Osteocyte (in vitro differentiated cells): ENCODE data around the gene CHIC2. TPM values are rescaled to one million over a fixed set of nuclear protein-coding genes. Genes with fewer than 3 reads are reported as not detected.
A peak's percentile ranks its signal among the peaks of the same experiment; 100 is the strongest.

Source experiments
- DNase-seq: peaks from one replicate; pipeline ENCODE4 v3.0.0; 2021; ENCODE audit warnings: mixed read lengths; ENCODE audit not compliant: unreplicated experiment; ENCODE audit errors: extremely low spot score
- H3K27ac Mint-ChIP-seq: one replicate; pipeline ENCODE4 v1.8.0; 2021; ENCODE audit warnings: mild to moderate bottlenecking, mixed read lengths; ENCODE audit not compliant: unreplicated experiment
- H3K27me3 Mint-ChIP-seq: one replicate; pipeline ENCODE4 v1.8.0; 2021; ENCODE audit warnings: mixed read lengths; ENCODE audit not compliant: unreplicated experiment
- H3K36me3 Mint-ChIP-seq: one replicate; pipeline ENCODE4 v1.8.0; 2021; ENCODE audit warnings: mixed read lengths; ENCODE audit not compliant: unreplicated experiment
- H3K4me1 Mint-ChIP-seq: one replicate; pipeline ENCODE4 v1.8.0; 2021; ENCODE audit warnings: mixed read lengths; ENCODE audit not compliant: unreplicated experiment
- H3K4me3 Mint-ChIP-seq: one replicate; pipeline ENCODE4 v1.8.0; 2021; ENCODE audit warnings: mild to moderate bottlenecking, moderate library complexity, mixed read lengths; ENCODE audit not compliant: unreplicated experiment
- H3K9me3 Mint-ChIP-seq: one replicate; pipeline ENCODE4 v1.8.0; 2021; ENCODE audit warnings: mixed read lengths; ENCODE audit not compliant: unreplicated experiment
- CTCF ChIP-seq: fragments of 200-600 bp; sonication (generic); IDR thresholded peaks from 2 replicates; pipeline ENCODE4 v1.5.0; 2021; ENCODE audit warnings: antibody characterized with exemption, mild to moderate bottlenecking, moderate library complexity
- total RNA-seq: library from RNA; stranded (reverse); gene quantifications from 2 replicates; pipeline ENCODE4 v1.2.1, GENCODE V29; 2021

CHIC2 gene
- total RNA-seq, 1 donor from 2014 or later = 64.1 TPM

GRCh38 chr4:54082168-54082567 lies 17.8 kb upstream of the CHIC2 start:
- H3K27ac Mint-ChIP-seq = peak overlapping the region; percentile 86
- no peaks in the 10 kb centered on the region for H3K9me3 Mint-ChIP-seq
- H3K4me3 Mint-ChIP-seq = no peak overlapping the region
- peaks cover 57% of the 10 kb centered on the region for H3K4me1 Mint-ChIP-seq
- H3K36me3 Mint-ChIP-seq = no peaks in the 10 kb centered on the region
- H3K27me3 Mint-ChIP-seq = no peaks in the 10 kb centered on the region
- DNase-seq = peak; percentile 92
- no peak for TF ChIP-seq CTCF

GRCh38 chr4:54077812-54078211 lies 13.4 kb upstream of the CHIC2 start:
- peak overlapping the region; percentile 76 for H3K27ac Mint-ChIP-seq
- no peak for DNase-seq
- peaks cover 66% of the 10 kb centered on the region for H3K4me1 Mint-ChIP-seq
- no peak overlapping the region for H3K4me3 Mint-ChIP-seq
- H3K9me3 Mint-ChIP-seq = no peaks in the 10 kb centered on the region
- no peaks in the 10 kb centered on the region for H3K36me3 Mint-ChIP-seq
- TF ChIP-seq CTCF = no peak
- no peaks in the 10 kb centered on the region for H3K27me3 Mint-ChIP-seq

DNA sequence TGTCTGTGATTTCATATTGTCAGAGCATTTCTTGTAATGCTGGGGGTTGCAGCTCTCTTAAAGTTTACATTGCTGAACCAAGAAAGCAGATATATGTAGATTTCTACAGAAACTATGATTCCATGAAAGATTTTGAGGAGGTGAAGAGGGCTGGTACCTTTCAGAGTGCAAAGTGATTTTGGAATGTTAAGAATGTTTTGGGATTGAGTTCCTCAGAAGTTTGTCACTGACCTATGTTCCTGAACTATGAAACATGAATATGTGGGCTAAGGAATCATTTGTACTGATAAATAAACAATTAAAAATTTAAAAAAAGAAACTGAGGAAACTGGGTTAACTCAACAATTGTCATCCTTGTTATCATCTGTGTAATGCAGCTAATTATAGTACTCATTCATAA lies 12.3 kb upstream of the CHIC2 start:
- no peaks in the 10 kb centered on the region for H3K9me3 Mint-ChIP-seq
- TF ChIP-seq CTCF = no peak
- peak overlapping the region; percentile 76 for H3K27ac Mint-ChIP-seq
- H3K36me3 Mint-ChIP-seq = no peaks in the 10 kb centered on the region
- H3K4me1 Mint-ChIP-seq = peaks cover 57% of the 10 kb centered on the region
- no peak for DNase-seq
- H3K27me3 Mint-ChIP-seq = no peaks in the 10 kb centered on the region
- no peak overlapping the region for H3K4me3 Mint-ChIP-seq

- no peak for TF ChIP-seq CTCF
- no peak for DNase-seq
- H3K36me3 Mint-ChIP-seq = no peaks in the 10 kb centered on the region
- H3K27ac Mint-ChIP-seq = no peak overlapping the region
- H3K4me1 Mint-ChIP-seq = peaks cover 48% of the 10 kb centered on the region
- H3K9me3 Mint-ChIP-seq = no peaks in the 10 kb centered on the region
- no peak overlapping the region for H3K4me3 Mint-ChIP-seq
- no peaks in the 10 kb centered on the region for H3K27me3 Mint-ChIP-seq
These were observed 10.0 kb upstream of the CHIC2 start for GRCh38 chr4:54074381-54074780.

- peak overlapping the region; percentile 48 for H3K27ac Mint-ChIP-seq
- peaks cover 41% of the 10 kb centered on the region for H3K4me1 Mint-ChIP-seq
- DNase-seq = no peak
- H3K9me3 Mint-ChIP-seq = no peaks in the 10 kb centered on the region
- H3K27me3 Mint-ChIP-seq = no peaks in the 10 kb centered on the region
- TF ChIP-seq CTCF = no peak
- no peak overlapping the region for H3K4me3 Mint-ChIP-seq
- no peaks in the 10 kb centered on the region for H3K36me3 Mint-ChIP-seq
These were observed 9.0 kb upstream of the CHIC2 start for GRCh38 chr4:54073271-54073880.
